Measurements from ENCODE around the gene ARHGEF3.
A peak's percentile ranks its signal among the peaks of the same experiment; 100 is the strongest.

- TF ChIP-seq CTCF (IDR thresholded peaks at IDR 0.05; ENCODE audit: low read length) = peak; percentile 69
- no peak for TF ChIP-seq EZH2 (IDR thresholded peaks at IDR 0.05; ENCODE audit: borderline replicate concordance, low read length)
Measured at GRCh38 chr3:56799251-56799882, 2.4 kb downstream of the ARHGEF3 start.
